Kidney (tissue), 14 donors: ENCODE results near the gene LMOD2. TPM values are rescaled to one million over a fixed set of nuclear protein-coding genes. Genes with fewer than 3 reads are reported as not detected.

Experiments
- DNase-seq, 5 donors: peaks; one replicate each; pipeline ENCODE4 v3.0.0-alpha.2; 2013 to 2020
- FAIRE-seq: peaks from 2 replicates; lab custom pipeline; 2012; peaks lifted over from hg19 to GRCh38; lab: Jason Lieb, UNC
- H3K27ac ChIP-seq, 2 donors: one replicate each; pipeline ENCODE4 v1.7.0; 2013; ENCODE audit warnings: low read depth in 2 of 2, low read length in 2 of 2, inconsistent platforms in 1 of 2
- H3K27me3 ChIP-seq: one replicate; pipeline ENCODE4 v1.7.1; 2013; ENCODE audit warnings: low read length, inconsistent platforms; ENCODE audit not compliant: control insufficient read depth, insufficient read depth
- H3K36me3 ChIP-seq, 3 donors: one replicate each; pipeline versions ENCODE4 v1.7.0 to v1.7.1; 2013; ENCODE audit warnings: low read length in 3 of 3, control low read depth in 1 of 3, inconsistent platforms in 1 of 3; ENCODE audit not compliant: insufficient read depth in 3 of 3, control insufficient read depth in 2 of 3
- H3K4me1 ChIP-seq, 3 donors: one replicate each; pipeline versions ENCODE4 v1.7.0 to v1.7.1; 2013; ENCODE audit warnings: low read length in 3 of 3, inconsistent platforms in 1 of 3, low read depth in 1 of 3; ENCODE audit not compliant: control insufficient read depth in 2 of 3, insufficient read depth in 2 of 3
- H3K4me3 ChIP-seq, 3 donors: one replicate each; pipeline versions ENCODE4 v1.7.0 to v1.8.1; 2013; ENCODE audit warnings: low read length in 3 of 3, control low read depth in 1 of 3, inconsistent platforms in 1 of 3
- H3K9ac ChIP-seq, 3 donors: one replicate each; pipeline versions ENCODE4 v1.7.0 to v1.7.1; 2013; ENCODE audit warnings: low read length in 3 of 3, control low read depth in 1 of 3, inconsistent platforms in 1 of 3
- H3K9me3 ChIP-seq, 3 donors: one replicate each; pipeline versions ENCODE4 v1.7.0 to v1.7.1; 2013; ENCODE audit warnings: low read length in 3 of 3, control low read depth in 1 of 3, inconsistent platforms in 1 of 3; ENCODE audit not compliant: control insufficient read depth in 2 of 3, insufficient read depth in 1 of 3
- intact Hi-C: fragments of 100-400 bp; cut with DNase I; formaldehyde crosslinking; loops from one replicate; pipeline ENCODE4 v1.11.1; 2022
- polyA plus RNA-seq: library from polyadenylated mRNA; stranded (reverse); fragments of 350-450 nt; fragmentation: Illumina TruSeq; extraction: RNeasy Lipid Tissue Mini Kit (QIAGEN cat#74804); gene quantifications from one replicate; pipeline ENCODE4 v1.2.3, GENCODE V29; 2014; ENCODE audit warnings: low read depth, low replicate concordance; ENCODE audit not compliant: insufficient read depth
- total RNA-seq: library from RNA; stranded (reverse); fragmentation: NEBNext Ultra II Directional; extraction: Animal tissue kit (Norgen Biotek cat#: 25700); gene quantifications from one replicate; pipeline ENCODE4 v1.2.1, GENCODE V29; 2021
- TF ChIP-seq, protein P1 (sequence below): IDR thresholded peaks from 3 replicates; pipeline ENCODE4 v1.5.1; 2012; ENCODE audit warnings: mild to moderate bottlenecking, moderate library complexity, borderline replicate concordance; ENCODE audit not compliant: insufficient read depth; ENCODE audit errors: extremely low read depth
- donor health status: control.
- donor health status: control.
- donor health status: control.
- donor health status: control.
- donor health status: control.
- donor health status: DM: yes; HTN: yes; CAD: no.
- donor health status: Normal renal cell carcinoma (clear cell type).

LMOD2 gene
- total and polyA plus RNA-seq, 2 donors from 2014 or later, result not detected

DNA sequence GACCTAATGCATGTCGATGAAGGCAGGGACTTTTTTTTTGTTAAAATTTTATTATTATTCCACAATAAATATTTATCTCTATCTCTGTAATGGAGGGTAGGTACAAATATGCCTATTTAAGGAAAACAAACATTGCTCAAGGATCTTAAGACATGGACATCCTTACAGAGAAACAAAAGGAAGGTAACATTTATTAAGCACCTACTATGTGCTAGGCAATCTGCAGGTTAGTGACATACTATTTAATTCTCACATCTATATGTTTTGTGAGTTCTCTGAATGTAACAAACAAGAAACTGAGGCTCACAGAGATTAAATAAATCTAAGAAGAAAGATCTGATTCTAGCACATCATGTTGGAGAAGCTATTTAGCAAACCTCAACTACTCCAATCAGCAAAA, 32.1 kb downstream of the LMOD2 start:
- Histone ChIP-seq H3K4me3 (no peak overlapping the region), H3K27me3 (no peaks in the 10 kb centered on the region), H3K36me3 (peaks cover 6 to 8% (median 6%) of the 10 kb centered on the region in 3 donors), H3K27ac (no peak overlapping the region), H3K4me1 (no peaks in the 10 kb centered on the region), H3K9ac (no peak overlapping the region), H3K9me3 (no peaks in the 10 kb centered on the region)
- TF ChIP-seq, protein P1, sequence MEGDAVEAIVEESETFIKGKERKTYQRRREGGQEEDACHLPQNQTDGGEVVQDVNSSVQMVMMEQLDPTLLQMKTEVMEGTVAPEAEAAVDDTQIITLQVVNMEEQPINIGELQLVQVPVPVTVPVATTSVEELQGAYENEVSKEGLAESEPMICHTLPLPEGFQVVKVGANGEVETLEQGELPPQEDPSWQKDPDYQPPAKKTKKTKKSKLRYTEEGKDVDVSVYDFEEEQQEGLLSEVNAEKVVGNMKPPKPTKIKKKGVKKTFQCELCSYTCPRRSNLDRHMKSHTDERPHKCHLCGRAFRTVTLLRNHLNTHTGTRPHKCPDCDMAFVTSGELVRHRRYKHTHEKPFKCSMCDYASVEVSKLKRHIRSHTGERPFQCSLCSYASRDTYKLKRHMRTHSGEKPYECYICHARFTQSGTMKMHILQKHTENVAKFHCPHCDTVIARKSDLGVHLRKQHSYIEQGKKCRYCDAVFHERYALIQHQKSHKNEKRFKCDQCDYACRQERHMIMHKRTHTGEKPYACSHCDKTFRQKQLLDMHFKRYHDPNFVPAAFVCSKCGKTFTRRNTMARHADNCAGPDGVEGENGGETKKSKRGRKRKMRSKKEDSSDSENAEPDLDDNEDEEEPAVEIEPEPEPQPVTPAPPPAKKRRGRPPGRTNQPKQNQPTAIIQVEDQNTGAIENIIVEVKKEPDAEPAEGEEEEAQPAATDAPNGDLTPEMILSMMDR, result no peak
- intact Hi-C loops, result loop anchor here (10.0 kb wide), 1 partner anchor 177 kb away; no protein-coding TSS in a partner anchor
- FAIRE-seq (no peak), DNase-seq (no peak)

DNA sequence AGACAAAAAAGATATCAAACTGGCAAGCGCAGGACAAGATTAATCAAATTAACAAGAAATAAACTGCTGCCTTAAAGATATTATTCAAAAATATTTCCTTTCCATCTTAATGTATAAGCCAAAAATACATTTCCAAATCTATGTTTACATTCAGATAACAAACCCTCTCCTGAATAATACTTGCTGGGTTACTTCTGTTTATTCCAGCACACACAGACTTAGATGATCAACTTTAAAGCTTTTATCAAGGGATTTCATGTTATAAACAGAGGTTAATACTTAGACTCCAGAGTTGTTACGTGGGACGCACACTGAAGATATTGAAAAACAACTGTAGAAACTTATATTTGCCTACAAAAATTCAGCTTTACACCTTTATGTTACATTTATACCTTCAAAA, 33.6 kb downstream of the LMOD2 start:
- H3K36me3 ChIP-seq, result peaks cover 5 to 17% (median 6%) of the 10 kb centered on the region in 3 donors

DNA sequence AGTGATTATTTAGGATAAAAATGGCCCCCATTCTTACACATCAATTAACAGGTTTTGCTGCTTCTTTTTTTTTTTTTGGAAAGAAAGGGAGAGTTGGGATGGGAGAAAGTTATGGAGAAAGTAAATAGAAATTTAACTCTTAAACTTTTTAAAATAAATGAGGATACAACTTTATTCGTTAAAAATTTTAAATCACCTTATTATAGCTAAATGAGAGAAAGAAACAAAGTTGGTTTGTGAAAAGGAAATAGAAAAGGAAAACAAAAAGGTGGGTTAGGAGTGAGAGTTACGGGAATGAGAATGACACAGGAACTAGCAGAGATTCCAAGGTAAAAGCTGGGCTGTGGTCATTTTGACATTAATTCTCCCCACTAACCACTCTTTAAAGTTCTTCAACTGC, 34.9 kb downstream of the LMOD2 start:
- no peak for DNase-seq
- H3K4me3 ChIP-seq, result no peak overlapping the region
- FAIRE-seq, result no peak
- no peaks in the 10 kb centered on the region for H3K9me3 ChIP-seq
- TF ChIP-seq, protein P1, result no peak
- no peak overlapping the region for H3K9ac ChIP-seq
- H3K27me3 ChIP-seq, result no peaks in the 10 kb centered on the region
- H3K36me3 ChIP-seq, result peaks cover 5 to 17% (median 6%) of the 10 kb centered on the region in 3 donors
- no peaks in the 10 kb centered on the region for H3K4me1 ChIP-seq
- intact Hi-C loops, result no loop called here
- no peak overlapping the region for H3K27ac ChIP-seq

More for the DNA sequence above, 33.6 kb downstream of the LMOD2 start:
- DNase-seq (no peak), FAIRE-seq (no peak)
- Histone ChIP-seq H3K27me3 (no peaks in the 10 kb centered on the region), H3K4me3 (no peak overlapping the region), H3K4me1 (no peaks in the 10 kb centered on the region), H3K9me3 (no peaks in the 10 kb centered on the region), H3K27ac (no peak overlapping the region), H3K9ac (no peak overlapping the region)
- TF ChIP-seq, protein P1, result no peak
- intact Hi-C loops, result loop anchor here (10.0 kb wide), 1 partner anchor 176 kb away; no protein-coding TSS in a partner anchor

DNA sequence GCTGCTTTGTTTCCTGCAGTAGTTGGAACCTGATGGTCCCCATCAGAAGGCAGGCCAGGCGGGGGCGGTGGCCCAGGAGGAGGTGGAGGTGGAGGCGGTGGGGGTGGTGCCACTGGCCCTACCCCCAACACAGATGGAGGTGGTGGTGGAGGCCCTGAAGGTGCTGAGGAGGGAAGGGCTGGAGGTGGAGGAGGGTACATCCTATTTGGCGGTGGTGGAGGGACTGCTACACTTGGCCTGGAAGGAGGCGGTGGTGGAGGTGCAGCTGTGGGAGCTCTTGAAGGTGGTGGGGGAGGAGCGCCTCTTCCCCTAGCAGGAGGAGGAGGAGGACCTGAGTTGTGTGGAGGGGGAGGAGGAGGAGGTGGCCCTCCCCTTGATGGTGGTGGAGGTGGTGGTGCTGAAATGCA, 36.8 kb downstream of the LMOD2 start:
- FAIRE-seq (no peak), DNase-seq (peak in 1 of 5 donors; percentile 58)
- H3K4me3 ChIP-seq, result no peak overlapping the region
- H3K27me3 ChIP-seq, result no peaks in the 10 kb centered on the region
- peaks cover 5 to 19% (median 6%) of the 10 kb centered on the region in 3 donors for H3K36me3 ChIP-seq
- TF ChIP-seq, protein P1, result no peak
- H3K4me1 ChIP-seq, result no peaks in the 10 kb centered on the region
- H3K9me3 ChIP-seq, result no peaks in the 10 kb centered on the region
- H3K9ac ChIP-seq, result no peak overlapping the region
- intact Hi-C loops, result no loop called here
- no peak overlapping the region for H3K27ac ChIP-seq
